Measurements from ENCODE around the gene IPP.
"Not testable (repeated sequence)": the region's sequence is repeated elsewhere in the genome, so short reads cannot be mapped to it uniquely, and the experiment has no call there.

Gene IPP

GRCh38 chr1:45679123-45679522, 71.3 kb downstream of the IPP start:
- no peak for DNase-seq

- no peak for DNase-seq
Measured at GRCh38 chr1:45678489-45678888, 72.0 kb downstream of the IPP start.

DNA sequence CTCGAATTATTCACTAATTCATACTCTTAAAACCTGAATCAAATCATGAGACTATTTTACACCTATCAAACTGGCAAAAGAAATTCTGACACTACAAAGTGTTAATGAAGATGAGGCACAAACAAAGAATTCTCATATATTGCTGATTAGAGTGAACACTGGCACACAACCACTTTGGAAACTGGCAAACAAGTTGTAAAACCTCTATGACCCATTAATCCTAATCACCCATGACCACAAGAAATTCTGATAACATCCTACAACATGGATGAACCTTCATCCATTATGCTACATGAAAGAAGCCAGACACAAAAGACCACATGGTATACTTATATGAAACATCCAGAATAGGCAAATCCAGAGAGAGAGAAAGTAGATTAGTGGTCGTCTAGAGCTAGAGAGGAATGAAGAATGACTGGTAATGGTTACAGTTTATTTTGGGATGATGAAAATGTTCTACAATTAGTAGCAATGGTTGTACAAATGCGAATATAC, 72.7 kb downstream of the IPP start:
- DNase-seq, result no peak

- not testable (repeated sequence) for DNase-seq
Measured at GRCh38 chr1:45676553-45676952, 73.9 kb downstream of the IPP start.

GRCh38 chr1:45674478-45674877, 76.0 kb downstream of the IPP start:
- no peak for DNase-seq

GRCh38 chr1:45673956-45674355, 76.5 kb downstream of the IPP start:
- DNase-seq, result no peak

DNA sequence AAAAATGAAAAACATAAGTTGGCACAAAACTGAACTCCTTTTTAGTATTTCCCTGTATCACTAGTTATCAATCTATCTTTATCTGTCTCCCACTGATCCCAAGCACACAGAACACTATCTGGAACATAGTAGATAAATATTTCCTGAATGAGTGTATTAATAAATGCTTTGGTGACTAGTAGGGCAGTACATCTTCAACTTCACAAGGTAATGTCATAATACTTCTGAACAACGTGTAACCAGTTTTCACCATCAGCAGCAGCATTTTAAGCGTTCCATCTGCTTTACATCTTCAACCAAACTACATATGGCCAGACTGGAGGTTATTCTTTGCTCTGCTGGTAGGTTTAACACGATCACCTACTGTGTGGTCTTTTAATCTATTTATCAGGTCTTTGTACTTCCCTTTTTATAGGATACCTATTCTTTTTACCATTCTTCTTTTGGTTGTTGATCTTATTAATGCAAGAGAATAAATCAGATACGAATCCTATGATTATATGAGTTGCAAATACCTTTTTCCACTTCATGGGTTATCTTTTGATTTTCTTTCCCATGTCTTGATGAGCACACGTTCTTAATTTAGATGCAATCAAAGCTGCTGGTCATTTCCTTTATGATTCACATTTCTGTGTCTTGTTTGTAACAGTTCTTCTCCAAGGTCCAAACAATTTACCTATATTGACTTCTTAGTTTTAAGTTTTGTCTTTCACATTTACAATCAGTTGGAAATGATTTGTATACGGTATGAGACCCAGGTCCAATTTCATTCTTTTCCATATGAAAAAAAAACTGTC, 80.4 kb downstream of the IPP start:
- no peak for DNase-seq

GRCh38 chr1:45669379-45669778, 81.1 kb downstream of the IPP start:
- no peak for DNase-seq

DNA sequence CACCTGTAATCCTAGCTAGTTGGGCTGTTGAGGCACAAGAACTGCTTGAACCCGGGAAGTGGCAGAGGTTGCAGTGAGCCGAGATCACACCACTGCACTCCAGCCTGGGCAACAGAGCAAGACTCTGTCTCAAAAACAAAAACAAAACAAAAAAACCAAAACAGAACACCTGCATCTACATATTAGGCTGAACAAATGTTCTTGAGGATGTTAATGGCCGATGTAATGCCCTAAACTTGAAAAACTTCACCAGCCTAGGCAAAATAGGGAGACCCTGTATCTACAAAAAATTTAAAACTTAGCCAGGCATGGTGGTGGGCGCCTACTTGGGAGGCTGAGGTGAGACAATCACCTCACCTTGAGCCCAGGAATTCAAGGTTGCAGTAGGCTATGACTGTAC, 81.9 kb downstream of the IPP start:
- DNase-seq, result no peak

DNA sequence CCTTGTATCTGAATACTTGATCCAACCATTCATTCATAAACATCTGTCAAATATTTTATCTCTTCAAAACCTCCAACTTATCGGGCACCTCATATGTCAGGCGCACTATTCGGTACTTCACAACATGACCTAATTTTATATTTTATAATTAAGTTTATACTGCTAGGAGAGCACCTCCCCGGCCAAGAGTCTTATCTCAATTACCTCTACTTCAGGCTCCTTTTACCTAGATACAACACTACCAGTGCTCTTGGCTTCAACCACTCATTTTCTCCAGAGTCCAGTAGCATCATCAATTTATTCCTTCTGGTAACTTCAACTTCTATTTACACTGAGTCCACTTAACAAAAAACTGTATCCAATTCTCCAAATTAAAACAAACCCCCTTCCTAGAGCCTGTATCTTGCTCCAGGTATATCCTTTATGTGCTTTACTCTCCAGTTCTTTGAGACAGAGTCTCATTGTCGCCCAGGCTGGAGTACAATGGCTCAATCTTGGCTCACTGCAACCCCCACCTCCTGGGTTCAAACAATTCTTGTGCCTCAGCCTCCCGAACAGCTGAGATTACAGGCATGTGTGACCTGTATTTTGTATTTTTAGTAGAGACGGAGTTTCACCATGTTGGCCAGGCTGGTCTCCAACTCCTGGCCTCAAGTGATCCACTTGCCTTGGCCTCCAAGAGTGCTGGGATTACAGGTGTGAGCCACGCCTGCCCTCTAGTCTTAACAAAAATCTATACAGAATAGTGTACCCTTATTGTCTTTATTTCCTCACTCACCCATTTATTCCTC, 82.9 kb downstream of the IPP start:
- DNase-seq, result no peak

GRCh38 chr1:45666836-45667235, 83.6 kb downstream of the IPP start:
- DNase-seq, result no peak

GRCh38 chr1:45660336-45660735, 90.1 kb downstream of the IPP start:
- no peak for DNase-seq

GRCh38 chr1:45659222-45659621, 91.2 kb downstream of the IPP start:
- DNase-seq, result no peak

GRCh38 chr1:45658171-45658570, 92.3 kb downstream of the IPP start:
- DNase-seq, result no peak

DNA sequence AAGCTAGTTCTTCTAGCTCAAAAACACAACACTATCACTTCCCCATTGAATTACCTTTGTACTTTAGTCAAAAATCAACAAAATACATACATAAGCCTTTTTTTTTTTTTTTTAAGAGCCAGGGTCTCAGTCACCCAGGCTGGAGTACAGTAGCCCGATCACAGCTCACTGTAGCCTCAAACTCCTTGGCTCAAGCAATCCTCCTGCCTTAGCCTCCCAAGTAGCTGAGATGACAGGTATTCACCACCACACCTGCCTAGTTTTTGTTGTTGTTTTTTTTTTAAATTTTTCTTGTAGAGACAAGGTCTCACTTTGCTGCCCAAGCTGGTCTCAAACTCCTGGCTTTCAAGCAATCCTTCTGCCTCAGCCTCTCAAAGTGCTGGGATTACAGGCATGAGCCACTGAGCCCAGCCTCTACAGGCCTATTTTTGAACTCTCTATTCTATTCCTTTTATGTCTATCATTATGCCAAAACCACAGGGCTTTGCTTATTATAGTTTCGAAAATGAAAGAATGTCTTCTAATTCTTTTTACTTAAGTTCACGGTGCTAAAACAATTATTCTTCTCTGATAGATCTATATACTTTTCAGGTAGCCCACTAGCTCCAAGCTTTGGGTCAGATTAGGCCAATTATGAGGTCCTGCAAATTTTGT, 93.8 kb downstream of the IPP start:
- no peak for DNase-seq

DNA sequence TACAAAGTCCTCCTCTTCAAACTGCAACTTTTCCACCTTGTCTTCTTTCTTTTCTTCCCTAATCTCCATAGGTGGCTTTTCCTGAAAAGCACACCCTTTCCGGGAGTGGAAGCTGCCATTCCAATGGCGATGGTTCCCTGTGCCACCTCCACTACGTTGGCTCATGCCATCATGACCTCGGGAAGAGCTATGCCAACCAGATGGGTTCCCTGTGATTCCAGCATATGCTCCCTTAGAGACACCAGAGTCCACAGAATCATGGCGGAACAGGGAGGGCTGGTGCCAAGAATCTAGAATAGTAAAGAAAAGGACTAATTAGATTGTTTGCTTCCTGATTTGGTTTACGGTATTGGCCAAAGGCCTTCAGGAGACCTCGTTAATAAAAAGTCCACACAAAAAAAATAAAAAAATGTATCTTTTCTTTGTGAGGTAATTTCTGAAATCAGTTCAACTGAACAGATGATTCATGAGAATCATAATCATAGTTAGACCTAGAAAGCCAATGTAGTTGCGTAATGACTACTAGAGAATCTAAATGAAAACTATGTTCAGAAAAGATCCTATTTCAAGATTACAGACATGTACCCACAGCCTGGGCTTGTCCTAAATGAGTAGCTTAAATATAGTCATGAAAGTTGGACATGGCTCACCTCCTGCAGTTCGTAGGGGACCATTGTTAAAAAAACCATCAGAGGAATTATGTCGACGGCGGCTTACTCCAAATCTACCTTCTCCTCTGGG, 95.7 kb downstream of the IPP start:
- no peak for DNase-seq
